Measurements from ENCODE around the gene TCF12. TPM values are rescaled to one million over a fixed set of nuclear protein-coding genes. Genes with fewer than 3 reads are reported as not detected.
"Not testable (repeated sequence)": the region's sequence is repeated elsewhere in the genome, so short reads cannot be mapped to it uniquely, and the experiment has no call there.

The TCF12 gene
- total RNA-seq, 2 experiments from 2014 or later: 63.4 to 70.7 TPM

GRCh38 chr15:56932509-56932868 lies 14.0 kb downstream of the TCF12 start:
- ATAC-seq; H3K4me3 Mint-ChIP-seq; H3K27me3 Mint-ChIP-seq (ENCODE audit: low read depth); DNase-seq; H3K27ac Mint-ChIP-seq; H3K9me3 Mint-ChIP-seq (ENCODE audit: insufficient read depth); CTCF ChIA-PET: not testable (repeated sequence)
- POLR2A ChIA-PET: interaction anchor here (2.2 kb wide), 1 partner anchor 14 kb away, joined by 10 read pairs; the partner anchor contains the start of gene TCF12
- H3K4me1 Mint-ChIP-seq (ENCODE audit: low read depth): peaks cover 25% of the 10 kb centered on the region
- peaks cover 62% of the 10 kb centered on the region for H3K36me3 Mint-ChIP-seq (ENCODE audit: low read depth)

DNA sequence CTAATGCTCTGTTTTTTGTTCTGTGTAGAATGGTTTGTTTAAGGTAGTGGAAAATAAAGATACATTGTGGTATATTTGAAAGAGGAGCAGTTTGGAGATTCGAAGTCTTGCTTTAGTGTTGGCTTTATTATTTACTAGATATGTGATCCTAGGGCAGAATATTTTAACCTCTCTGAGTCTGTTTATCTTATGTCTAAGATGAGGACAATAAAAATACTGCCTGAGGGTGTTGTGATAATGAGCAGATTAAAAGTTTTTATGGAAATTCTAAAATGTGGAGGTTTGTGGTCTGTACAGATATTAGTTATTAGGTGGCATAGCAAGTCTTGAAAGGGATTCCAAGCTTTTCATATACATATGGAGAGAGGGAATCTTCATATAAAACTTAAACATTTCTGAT lies 15.0 kb downstream of the TCF12 start:
- Mint-ChIP-seq H3K27me3 (ENCODE audit: low read depth) (no peaks in the 10 kb centered on the region), H3K36me3 (ENCODE audit: low read depth) (peaks cover 57% of the 10 kb centered on the region), H3K4me3 (no peak overlapping the region), H3K27ac (no peak overlapping the region), H3K4me1 (ENCODE audit: low read depth) (peaks cover 25% of the 10 kb centered on the region), H3K9me3 (ENCODE audit: insufficient read depth) (peaks cover 2% of the 10 kb centered on the region)
- ChIA-PET CTCF (no interaction called here), POLR2A (interaction anchor here (2.2 kb wide), 1 partner anchor 15 kb away, joined by 10 read pairs; the partner anchor contains the start of gene TCF12)
- ATAC-seq (no peak), DNase-seq (no peak)

- no peaks in the 10 kb centered on the region for H3K27me3 Mint-ChIP-seq (ENCODE audit: low read depth)
- CTCF ChIA-PET: no interaction called here
- H3K36me3 Mint-ChIP-seq (ENCODE audit: low read depth): peaks cover 57% of the 10 kb centered on the region
- H3K27ac Mint-ChIP-seq: no peak overlapping the region
- peaks cover 2% of the 10 kb centered on the region for H3K9me3 Mint-ChIP-seq (ENCODE audit: insufficient read depth)
- DNase-seq (no peak), ATAC-seq (no peak)
- H3K4me3 Mint-ChIP-seq: no peak overlapping the region
- peaks cover 25% of the 10 kb centered on the region for H3K4me1 Mint-ChIP-seq (ENCODE audit: low read depth)
- POLR2A ChIA-PET: interaction anchor here (0.7 kb wide), 1 partner anchor 15 kb away, joined by 3 read pairs; no protein-coding TSS in a partner anchor
These were observed 15.4 kb downstream of the TCF12 start for GRCh38 chr15:56933811-56934210.

DNA sequence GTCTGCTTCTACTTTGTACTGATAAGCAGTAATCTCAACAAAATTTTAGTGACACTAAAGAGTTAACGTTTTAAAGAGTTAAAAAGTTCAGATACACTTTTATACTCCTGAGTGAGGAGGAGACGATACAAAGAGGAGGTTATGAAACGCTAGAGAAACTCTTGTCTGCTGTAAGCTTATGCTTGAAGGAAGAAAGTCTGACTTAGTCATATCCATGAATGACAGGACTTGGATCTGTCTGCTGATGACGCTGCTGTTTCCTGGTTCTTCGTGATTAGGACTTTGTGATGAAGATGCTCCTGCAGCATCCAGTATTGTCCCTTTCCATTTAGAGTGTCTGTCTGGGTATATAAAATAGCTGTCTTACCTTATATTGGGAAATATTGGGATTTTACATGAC lies 15.8 kb downstream of the TCF12 start:
- H3K4me3 Mint-ChIP-seq: no peak overlapping the region
- DNase-seq (no peak), ATAC-seq (no peak)
- H3K27me3 Mint-ChIP-seq (ENCODE audit: low read depth): no peaks in the 10 kb centered on the region
- CTCF ChIA-PET: no interaction called here
- H3K36me3 Mint-ChIP-seq (ENCODE audit: low read depth): peaks cover 56% of the 10 kb centered on the region
- no peak overlapping the region for H3K27ac Mint-ChIP-seq
- H3K4me1 Mint-ChIP-seq (ENCODE audit: low read depth): peaks cover 25% of the 10 kb centered on the region
- POLR2A ChIA-PET: interaction anchor here (0.7 kb wide), 1 partner anchor 15 kb away, joined by 3 read pairs; no protein-coding TSS in a partner anchor
- H3K9me3 Mint-ChIP-seq (ENCODE audit: insufficient read depth): peaks cover 2% of the 10 kb centered on the region

DNA sequence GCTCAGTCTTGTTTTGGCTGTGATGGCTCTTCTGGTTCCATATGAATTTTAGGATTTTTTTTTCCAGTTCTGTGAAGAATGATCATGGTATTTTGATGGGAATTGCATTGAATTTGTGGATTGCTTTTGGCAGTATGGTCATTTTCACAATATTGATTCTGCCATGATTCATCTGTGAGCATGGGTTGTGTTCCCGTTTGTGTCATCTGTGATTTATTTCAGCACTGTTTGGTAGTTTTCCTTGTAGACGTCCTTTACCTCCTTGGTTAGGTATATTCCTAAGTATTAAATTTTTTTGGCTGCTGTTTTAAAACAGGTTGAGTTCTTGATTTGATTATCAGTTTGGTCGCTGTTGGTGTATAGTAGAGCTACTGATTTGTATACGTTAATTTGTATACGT lies 18.5 kb downstream of the TCF12 start:
- CTCF ChIA-PET: no interaction called here
- H3K36me3 Mint-ChIP-seq (ENCODE audit: low read depth): peaks cover 39% of the 10 kb centered on the region
- H3K27me3 Mint-ChIP-seq (ENCODE audit: low read depth): no peaks in the 10 kb centered on the region
- no peak overlapping the region for H3K27ac Mint-ChIP-seq
- POLR2A ChIA-PET: no interaction called here
- no peak for ATAC-seq
- no peak for DNase-seq
- H3K9me3 Mint-ChIP-seq (ENCODE audit: insufficient read depth): peaks cover 2% of the 10 kb centered on the region
- no peak overlapping the region for H3K4me3 Mint-ChIP-seq
- peaks cover 7% of the 10 kb centered on the region for H3K4me1 Mint-ChIP-seq (ENCODE audit: low read depth)

DNA sequence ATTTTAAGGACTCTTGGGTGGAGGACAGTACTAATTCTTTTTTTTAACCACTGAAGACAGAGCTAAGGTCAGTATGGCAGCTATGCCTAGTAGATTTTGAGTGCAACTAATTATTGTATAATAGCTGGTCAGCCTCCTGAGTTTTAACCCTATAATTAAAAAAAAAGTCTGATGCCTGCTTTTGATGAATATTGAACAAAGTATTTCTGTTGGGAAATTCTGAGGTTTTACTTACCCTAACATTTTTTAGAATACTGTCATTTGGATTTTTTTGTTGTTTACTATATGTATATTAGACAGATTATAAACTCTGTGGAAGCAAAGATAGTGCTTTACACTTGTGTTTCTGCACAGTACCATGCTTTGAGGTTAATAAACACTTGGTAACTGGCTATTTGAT lies 20.8 kb downstream of the TCF12 start:
- Mint-ChIP-seq H3K4me3 (no peak overlapping the region), H3K4me1 (ENCODE audit: low read depth) (no peaks in the 10 kb centered on the region), H3K9me3 (ENCODE audit: insufficient read depth) (peaks cover 2% of the 10 kb centered on the region), H3K27ac (no peak overlapping the region), H3K27me3 (ENCODE audit: low read depth) (no peaks in the 10 kb centered on the region), H3K36me3 (ENCODE audit: low read depth) (peaks cover 32% of the 10 kb centered on the region)
- no peak for ATAC-seq
- ChIA-PET CTCF (no interaction called here), POLR2A (no interaction called here)
- DNase-seq: no peak

DNA sequence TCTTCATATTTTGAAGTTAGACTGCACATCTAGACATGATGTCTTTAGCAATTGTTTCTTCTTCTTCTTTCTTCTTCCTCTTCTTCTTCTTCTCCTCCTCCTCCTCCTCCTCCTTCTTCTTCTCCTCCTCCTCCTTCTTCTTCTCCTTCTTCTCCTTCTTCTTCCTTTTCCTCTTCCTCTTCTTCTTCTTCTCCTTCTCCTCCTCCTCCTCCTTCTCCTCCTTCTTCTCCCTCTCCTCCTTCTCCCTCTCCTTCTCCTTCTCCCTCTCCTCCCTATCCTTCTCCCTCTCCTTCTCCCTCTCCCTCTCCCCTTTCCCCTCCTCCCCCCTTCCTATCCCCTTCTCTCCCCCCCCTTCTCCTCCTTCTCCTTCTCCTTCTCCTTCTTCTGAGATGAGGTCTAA lies 21.9 kb downstream of the TCF12 start:
- CTCF ChIA-PET: no interaction called here
- POLR2A ChIA-PET: no interaction called here
- ATAC-seq (no peak), DNase-seq (no peak)
- no peaks in the 10 kb centered on the region for H3K27me3 Mint-ChIP-seq (ENCODE audit: low read depth)
- H3K36me3 Mint-ChIP-seq (ENCODE audit: low read depth): peaks cover 27% of the 10 kb centered on the region
- H3K9me3 Mint-ChIP-seq (ENCODE audit: insufficient read depth): peaks cover 9% of the 10 kb centered on the region
- no peak overlapping the region for H3K27ac Mint-ChIP-seq
- no peak overlapping the region for H3K4me3 Mint-ChIP-seq
- no peaks in the 10 kb centered on the region for H3K4me1 Mint-ChIP-seq (ENCODE audit: low read depth)

GRCh38 chr15:56942118-56942517 lies 23.7 kb downstream of the TCF12 start:
- no peaks in the 10 kb centered on the region for H3K4me1 Mint-ChIP-seq (ENCODE audit: low read depth)
- peaks cover 21% of the 10 kb centered on the region for H3K36me3 Mint-ChIP-seq (ENCODE audit: low read depth)
- DNase-seq (no peak), ATAC-seq (no peak)
- peaks cover 12% of the 10 kb centered on the region for H3K9me3 Mint-ChIP-seq (ENCODE audit: insufficient read depth)
- no peaks in the 10 kb centered on the region for H3K27me3 Mint-ChIP-seq (ENCODE audit: low read depth)
- no peak overlapping the region for H3K4me3 Mint-ChIP-seq
- POLR2A ChIA-PET: no interaction called here
- CTCF ChIA-PET: no interaction called here
- no peak overlapping the region for H3K27ac Mint-ChIP-seq

GRCh38 chr15:56943403-56943802 lies 25.0 kb downstream of the TCF12 start:
- Mint-ChIP-seq H3K9me3 (ENCODE audit: insufficient read depth) (peaks cover 12% of the 10 kb centered on the region), H3K36me3 (ENCODE audit: low read depth) (peaks cover 26% of the 10 kb centered on the region), H3K27ac (no peak overlapping the region), H3K27me3 (ENCODE audit: low read depth) (no peaks in the 10 kb centered on the region), H3K4me1 (ENCODE audit: low read depth) (no peaks in the 10 kb centered on the region), H3K4me3 (no peak overlapping the region)
- DNase-seq (no peak), ATAC-seq (no peak)
- ChIA-PET POLR2A (no interaction called here), CTCF (no interaction called here)

GRCh38 chr15:56944485-56944884 lies 26.0 kb downstream of the TCF12 start:
- Mint-ChIP-seq H3K9me3 (ENCODE audit: insufficient read depth) (peaks cover 12% of the 10 kb centered on the region), H3K4me3 (no peak overlapping the region), H3K27me3 (ENCODE audit: low read depth) (no peaks in the 10 kb centered on the region), H3K4me1 (ENCODE audit: low read depth) (no peaks in the 10 kb centered on the region), H3K36me3 (ENCODE audit: low read depth) (peaks cover 24% of the 10 kb centered on the region), H3K27ac (no peak overlapping the region)
- DNase-seq (no peak), ATAC-seq (no peak)
- ChIA-PET CTCF (interaction anchor here (0.7 kb wide), 1 partner anchor 313 kb away, joined by 3 read pairs; no protein-coding TSS in a partner anchor), POLR2A (no interaction called here)

- ChIA-PET CTCF (no interaction called here), POLR2A (interaction anchor here (0.6 kb wide), 1 partner anchor 15 kb away, joined by 4 read pairs; no protein-coding TSS in a partner anchor)
- Mint-ChIP-seq H3K9me3 (ENCODE audit: insufficient read depth) (peaks cover 12% of the 10 kb centered on the region), H3K27me3 (ENCODE audit: low read depth) (no peaks in the 10 kb centered on the region), H3K27ac (no peak overlapping the region), H3K4me1 (ENCODE audit: low read depth) (no peaks in the 10 kb centered on the region), H3K36me3 (ENCODE audit: low read depth) (peaks cover 23% of the 10 kb centered on the region), H3K4me3 (no peak overlapping the region)
- DNase-seq (no peak), ATAC-seq (no peak)
These were observed 27.7 kb downstream of the TCF12 start for GRCh38 chr15:56946150-56946549.

- DNase-seq (no peak), ATAC-seq (no peak)
- Mint-ChIP-seq H3K4me3 (no peak overlapping the region), H3K27ac (no peak overlapping the region), H3K4me1 (ENCODE audit: low read depth) (no peaks in the 10 kb centered on the region), H3K9me3 (ENCODE audit: insufficient read depth) (peaks cover 12% of the 10 kb centered on the region), H3K36me3 (ENCODE audit: low read depth) (peaks cover 28% of the 10 kb centered on the region), H3K27me3 (ENCODE audit: low read depth) (no peaks in the 10 kb centered on the region)
- ChIA-PET CTCF (interaction anchor here (2.2 kb wide), 1 partner anchor 40 kb away, joined by 4 read pairs; no protein-coding TSS in a partner anchor), POLR2A (no interaction called here)
These were observed 29.7 kb downstream of the TCF12 start for GRCh38 chr15:56948000-56948763.

DNA sequence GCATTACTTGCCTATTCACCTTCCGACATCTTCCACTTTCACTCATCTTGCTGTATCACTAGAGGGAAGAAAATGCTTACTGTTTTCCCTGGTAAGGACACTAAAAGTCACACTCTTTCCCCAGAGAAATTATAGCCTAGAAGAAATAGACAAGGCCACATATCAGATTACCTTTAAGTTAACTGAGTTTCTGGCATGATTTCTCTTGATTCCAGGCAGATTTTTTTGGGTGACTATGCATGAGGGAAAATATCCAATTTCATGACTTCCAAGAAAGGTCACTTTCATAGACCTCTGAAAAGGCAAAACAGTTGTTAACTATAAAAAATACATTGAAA lies 30.3 kb downstream of the TCF12 start:
- Mint-ChIP-seq H3K4me3 (no peak overlapping the region), H3K36me3 (ENCODE audit: low read depth) (peaks cover 29% of the 10 kb centered on the region), H3K4me1 (ENCODE audit: low read depth) (no peaks in the 10 kb centered on the region), H3K27ac (no peak overlapping the region), H3K9me3 (ENCODE audit: insufficient read depth) (peaks cover 12% of the 10 kb centered on the region), H3K27me3 (ENCODE audit: low read depth) (no peaks in the 10 kb centered on the region)
- DNase-seq: no peak
- POLR2A ChIA-PET: no interaction called here
- no peak for ATAC-seq
- CTCF ChIA-PET: interaction anchor here (2.2 kb wide), 1 partner anchor 39 kb away, joined by 4 read pairs; no protein-coding TSS in a partner anchor

All from activated CD8-positive, alpha-beta T cell treated with anti-CD3 and anti-CD28 coated beads, Interleukin-2, amount 10 ng/mL, durations not matched to agents 7 days and 5 days (primary cell).